Measurements from ENCODE around the gene DNER. TPM values are rescaled to one million over a fixed set of nuclear protein-coding genes. Genes with fewer than 3 reads are reported as not detected.

The DNER gene
- polyA plus RNA-seq, 1 donor (not counting 4 experiments of a cell fraction or from before 2014, with no cell fraction given): 8.5 TPM

GRCh38 chr2:229654437-229654836 is 59.9 kb downstream of the DNER start:
- H3K27ac ChIP-seq (ENCODE audit: control insufficient read depth, insufficient read depth, low read length): no peak overlapping the region
- no peak for FAIRE-seq

GRCh38 chr2:229653531-229653930 is 60.8 kb downstream of the DNER start:
- no peak for TF ChIP-seq EZH2 (IDR thresholded peaks at IDR 0.05; ENCODE audit: low read length)
- TF ChIP-seq CTCF (optimal IDR thresholded peaks at IDR 0.05 in 1 of 3, IDR thresholded peaks at IDR 0.05 in 1 of 3, conservative IDR thresholded peaks at IDR 0.05 in 1 of 3; ENCODE audit: extremely low read depth in 1 of 3, insufficient read depth in 2 of 3, low read length in 3 of 3): no peak

More at GRCh38 chr2:229654437-229654836, 59.9 kb downstream of the DNER start:
- Histone ChIP-seq H3K4me2 (ENCODE audit: control insufficient read depth, extremely low read depth, insufficient read depth, low read depth, low read length) (no peak overlapping the region), H3K9me3 (ENCODE audit: control insufficient read depth, low read depth, low read length) (no peaks in the 10 kb centered on the region), H4K20me1 (ENCODE audit: control insufficient read depth, extremely low read depth, insufficient read depth, low read length) (no peaks in the 10 kb centered on the region), H3K79me2 (ENCODE audit: control insufficient read depth, insufficient read depth, low read length) (no peaks in the 10 kb centered on the region), H3K36me3 (ENCODE audit: control insufficient read depth in 2 of 2, extremely low read depth in 1 of 2, insufficient read depth in 2 of 2, low read length in 2 of 2) (no peaks in the 10 kb centered on the region), H3K4me3 (ENCODE audit: control insufficient read depth in 2 of 3, extremely low read depth in 1 of 3, insufficient read depth in 2 of 3, low read depth in 1 of 3, low read length in 3 of 3) (no peak overlapping the region), H3K9me1 (ENCODE audit: control insufficient read depth, extremely low read depth, insufficient read depth, low read length) (no peaks in the 10 kb centered on the region), H3K27me3 (ENCODE audit: control insufficient read depth, extremely low read depth, insufficient read depth, low read length) (no peaks in the 10 kb centered on the region), H3K9ac (ENCODE audit: control insufficient read depth, extremely low read depth, insufficient read depth, low read length) (no peak overlapping the region), H2AFZ (ENCODE audit: control insufficient read depth, low read length) (no peak overlapping the region), H3K4me1 (ENCODE audit: control insufficient read depth, extremely low read depth, insufficient read depth, low read length) (no peaks in the 10 kb centered on the region)
- dilution Hi-C loops (cut with MboI; ENCODE audit: extremely low pct_ligation_motif_present, low sequenced_read_pairs): no loop called here
- TF ChIP-seq EZH2 (IDR thresholded peaks at IDR 0.05; ENCODE audit: low read length) (no peak), CTCF (optimal IDR thresholded peaks at IDR 0.05 in 1 of 3, IDR thresholded peaks at IDR 0.05 in 1 of 3, conservative IDR thresholded peaks at IDR 0.05 in 1 of 3; ENCODE audit: extremely low read depth in 1 of 3, insufficient read depth in 2 of 3, low read length in 3 of 3) (no peak)
- no peak for DNase-seq (ENCODE audit: low read depth, low spot score)

More at GRCh38 chr2:229653531-229653930, 60.8 kb downstream of the DNER start:
- Histone ChIP-seq H3K9ac (ENCODE audit: control insufficient read depth, extremely low read depth, insufficient read depth, low read length) (no peak overlapping the region), H3K4me3 (ENCODE audit: control insufficient read depth in 2 of 3, extremely low read depth in 1 of 3, insufficient read depth in 2 of 3, low read depth in 1 of 3, low read length in 3 of 3) (no peak overlapping the region), H3K79me2 (ENCODE audit: control insufficient read depth, insufficient read depth, low read length) (no peaks in the 10 kb centered on the region), H2AFZ (ENCODE audit: control insufficient read depth, low read length) (no peak overlapping the region), H3K4me2 (ENCODE audit: control insufficient read depth, extremely low read depth, insufficient read depth, low read depth, low read length) (no peak overlapping the region), H3K27ac (ENCODE audit: control insufficient read depth, insufficient read depth, low read length) (no peak overlapping the region), H3K36me3 (ENCODE audit: control insufficient read depth in 2 of 2, extremely low read depth in 1 of 2, insufficient read depth in 2 of 2, low read length in 2 of 2) (no peaks in the 10 kb centered on the region), H4K20me1 (ENCODE audit: control insufficient read depth, extremely low read depth, insufficient read depth, low read length) (no peaks in the 10 kb centered on the region), H3K4me1 (ENCODE audit: control insufficient read depth, extremely low read depth, insufficient read depth, low read length) (no peaks in the 10 kb centered on the region), H3K9me3 (ENCODE audit: control insufficient read depth, low read depth, low read length) (no peaks in the 10 kb centered on the region), H3K9me1 (ENCODE audit: control insufficient read depth, extremely low read depth, insufficient read depth, low read length) (no peaks in the 10 kb centered on the region), H3K27me3 (ENCODE audit: control insufficient read depth, extremely low read depth, insufficient read depth, low read length) (no peaks in the 10 kb centered on the region)
- FAIRE-seq: no peak
- dilution Hi-C loops (cut with MboI; ENCODE audit: extremely low pct_ligation_motif_present, low sequenced_read_pairs): no loop called here
- no peak for DNase-seq (ENCODE audit: low read depth, low spot score)

Data from keratinocyte (primary cell).